ENCODE results near the gene SGSM2. TPM values are rescaled to one million over a fixed set of nuclear protein-coding genes. Genes with fewer than 3 reads are reported as not detected.

Gene SGSM2
- total and polyA plus RNA-seq, 2 donors (not counting 1 experiment from before 2014, with no cell fraction given) = 139 to 181 TPM

DNA sequence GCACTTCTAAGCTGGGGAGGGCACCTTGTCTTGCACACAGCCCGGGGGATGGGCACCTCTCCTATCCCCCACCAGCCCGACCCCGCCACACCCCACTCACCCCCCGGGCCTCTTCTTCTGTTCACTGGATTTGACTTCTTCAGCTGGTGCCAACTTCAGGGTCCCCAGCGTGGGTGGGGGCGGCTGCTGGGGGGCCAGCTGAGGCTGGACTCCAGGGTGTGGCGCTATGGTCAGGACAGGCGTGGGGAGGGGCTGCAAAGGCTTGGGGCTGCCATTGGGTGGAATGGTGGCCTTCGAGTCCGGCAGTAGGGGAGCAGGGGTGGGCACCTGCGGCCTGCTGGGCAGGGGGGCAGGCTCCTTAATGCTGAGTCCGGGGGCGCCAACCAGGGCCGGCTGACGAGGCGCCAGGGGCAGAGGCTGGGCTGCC is 57.5 kb downstream of the SGSM2 start:
- H3K36me3 ChIP-seq (replicated peaks in 1 of 2; ENCODE audit: control extremely low read depth in 1 of 2, control insufficient read depth in 1 of 2, extremely low read depth in 1 of 2, insufficient read depth in 2 of 2, low read length in 1 of 2) = no peaks in the 10 kb centered on the region
- intact Hi-C loops (cut with micrococcal nuclease) = loop anchor here (5.0 kb wide), 2 partner anchors 118 to 1207 kb away; partner anchors contain the start of gene METTL16
- no peak for DNase-seq
- peaks cover 79% of the 10 kb centered on the region for H4K20me1 ChIP-seq (ENCODE audit: control insufficient read depth, insufficient read depth, low read length, poor library complexity, severe bottlenecking)
- Mint-ChIP-seq H3K27ac (peak overlapping the region; percentile 3), H3K9me3 (ENCODE audit: insufficient read depth) (no peaks in the 10 kb centered on the region), H3K4me3 (no peak overlapping the region), H3K27me3 (no peaks in the 10 kb centered on the region), H3K4me1 (peaks cover 72% of the 10 kb centered on the region)
- peak overlapping the region; percentile 96 for H3K4me2 ChIP-seq (replicated peaks; ENCODE audit: low read depth, low read length, poor library complexity, severe bottlenecking)
- no peak for ATAC-seq (ENCODE audit: low read depth)
- no peak overlapping the region for H2AFZ ChIP-seq (ENCODE audit: insufficient read depth, low read depth, low read length, poor library complexity, severe bottlenecking)
- H3K27ac ChIP-seq (ENCODE audit: low read length in 2 of 2) = no peak overlapping the region
- WGBS (ENCODE audit: insufficient coverage) = 97% methylated on average over 15 of the region's 16 CpGs
- TF ChIP-seq, protein P1, sequence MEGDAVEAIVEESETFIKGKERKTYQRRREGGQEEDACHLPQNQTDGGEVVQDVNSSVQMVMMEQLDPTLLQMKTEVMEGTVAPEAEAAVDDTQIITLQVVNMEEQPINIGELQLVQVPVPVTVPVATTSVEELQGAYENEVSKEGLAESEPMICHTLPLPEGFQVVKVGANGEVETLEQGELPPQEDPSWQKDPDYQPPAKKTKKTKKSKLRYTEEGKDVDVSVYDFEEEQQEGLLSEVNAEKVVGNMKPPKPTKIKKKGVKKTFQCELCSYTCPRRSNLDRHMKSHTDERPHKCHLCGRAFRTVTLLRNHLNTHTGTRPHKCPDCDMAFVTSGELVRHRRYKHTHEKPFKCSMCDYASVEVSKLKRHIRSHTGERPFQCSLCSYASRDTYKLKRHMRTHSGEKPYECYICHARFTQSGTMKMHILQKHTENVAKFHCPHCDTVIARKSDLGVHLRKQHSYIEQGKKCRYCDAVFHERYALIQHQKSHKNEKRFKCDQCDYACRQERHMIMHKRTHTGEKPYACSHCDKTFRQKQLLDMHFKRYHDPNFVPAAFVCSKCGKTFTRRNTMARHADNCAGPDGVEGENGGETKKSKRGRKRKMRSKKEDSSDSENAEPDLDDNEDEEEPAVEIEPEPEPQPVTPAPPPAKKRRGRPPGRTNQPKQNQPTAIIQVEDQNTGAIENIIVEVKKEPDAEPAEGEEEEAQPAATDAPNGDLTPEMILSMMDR (IDR thresholded peaks at IDR 0.05) = no peak
- POLR2A ChIA-PET = interaction anchor here (0.7 kb wide), 1 partner anchor 8 kb away, joined by 5 read pairs; no protein-coding TSS in a partner anchor
- no peaks in the 10 kb centered on the region for H3K9me3 ChIP-seq (ENCODE audit: control extremely low read depth in 1 of 3, control insufficient read depth in 2 of 3, insufficient read depth in 1 of 3, low read length in 2 of 3)
- CTCF ChIA-PET = interaction anchor here (1.6 to 5.1 kb wide), 2 partner anchors 12 to 22 kb away, joined by 4 to 69 read pairs; no protein-coding TSS in a partner anchor
- peaks cover 60 to 77% of the 10 kb centered on the region in 2 donors for H3K4me1 ChIP-seq (ENCODE audit: control insufficient read depth in 2 of 2, insufficient read depth in 2 of 2, low read length in 2 of 2)
- no peaks in the 10 kb centered on the region for H3K27me3 ChIP-seq (replicated peaks in 1 of 4; ENCODE audit: control extremely low read depth in 1 of 4, control insufficient read depth in 3 of 4, insufficient read depth in 4 of 4, low read length in 3 of 4)
- H3K4me3 ChIP-seq (ENCODE audit: control extremely low read depth in 1 of 5, extremely low read depth in 1 of 5, insufficient read depth in 1 of 5, low read depth in 2 of 5, low read length in 4 of 5) = no peak overlapping the region
- H3K9ac ChIP-seq (ENCODE audit: low read length) = no peak overlapping the region
- H3K79me2 ChIP-seq (ENCODE audit: control insufficient read depth, insufficient read depth, low read length) = peaks cover 73% of the 10 kb centered on the region

DNA sequence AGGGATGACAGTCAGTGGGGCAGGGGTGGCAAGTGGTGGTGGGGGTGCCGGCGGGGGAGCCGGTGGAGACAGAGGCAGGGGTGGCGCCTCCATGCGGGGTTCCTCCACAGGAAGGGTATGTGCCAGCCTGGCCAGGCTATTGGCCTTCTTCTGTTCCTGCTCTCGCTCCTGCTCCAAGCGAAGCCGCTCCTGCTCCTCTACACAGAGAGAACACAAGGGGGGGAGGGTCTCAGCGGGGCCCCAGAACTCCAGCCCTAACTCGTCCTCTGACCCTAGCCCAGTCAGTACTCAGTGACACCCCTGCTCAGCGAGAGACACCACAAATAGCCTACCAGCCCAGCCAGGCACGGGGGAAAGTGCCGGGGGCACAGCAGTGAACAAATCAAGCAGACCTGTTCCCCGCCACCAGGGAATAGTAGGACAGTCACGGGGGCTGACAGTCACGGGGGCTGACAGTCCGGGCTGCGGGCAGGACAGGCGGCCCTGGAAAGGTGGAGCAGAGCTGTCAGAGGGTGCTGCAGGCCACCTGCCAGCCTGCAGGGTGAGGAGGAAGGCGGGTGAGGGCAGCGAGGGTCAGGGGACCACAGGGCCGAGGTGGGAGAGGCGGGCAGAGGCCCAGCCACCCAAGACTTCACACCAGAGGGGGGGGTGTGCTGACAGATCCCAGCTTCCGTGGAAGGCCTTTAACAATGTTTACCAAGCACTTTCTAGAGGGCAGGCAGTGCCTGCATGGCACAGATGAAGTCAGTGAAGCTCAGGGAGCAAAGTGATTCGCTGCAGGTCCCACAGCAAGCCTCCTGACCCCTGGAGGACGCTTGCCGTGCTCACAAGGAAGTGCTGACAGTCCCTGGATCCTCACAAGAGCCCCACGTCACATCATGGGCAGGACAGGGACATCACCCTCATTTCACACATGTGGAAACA is 58.2 kb downstream of the SGSM2 start:
- no peak for ATAC-seq (ENCODE audit: low read depth)
- H3K27ac ChIP-seq (ENCODE audit: low read length in 2 of 2) = peak overlapping the region in 1 of 2 donors; percentile 29
- peak overlapping the region; percentile 83 for H3K4me3 Mint-ChIP-seq
- 89% methylated on average over 18 of the region's 28 CpGs for WGBS (ENCODE audit: insufficient coverage)
- H3K9me3 Mint-ChIP-seq (ENCODE audit: insufficient read depth) = no peaks in the 10 kb centered on the region
- no peak overlapping the region for H3K4me3 ChIP-seq (ENCODE audit: control extremely low read depth in 1 of 5, extremely low read depth in 1 of 5, insufficient read depth in 1 of 5, low read depth in 2 of 5, low read length in 4 of 5)
- ChIA-PET CTCF (interaction anchor here (1.6 to 5.1 kb wide), 2 partner anchors 13 to 21 kb away, joined by 4 to 69 read pairs; no protein-coding TSS in a partner anchor), POLR2A (interaction anchor here (0.7 kb wide), 1 partner anchor 8 kb away, joined by 5 read pairs; no protein-coding TSS in a partner anchor)
- H3K4me1 Mint-ChIP-seq = peaks cover 68% of the 10 kb centered on the region
- intact Hi-C loops (cut with micrococcal nuclease) = no loop called here
- H3K4me1 ChIP-seq (ENCODE audit: control insufficient read depth in 2 of 2, insufficient read depth in 2 of 2, low read length in 2 of 2) = peaks cover 57 to 71% of the 10 kb centered on the region in 2 donors
- no peaks in the 10 kb centered on the region for H3K9me3 ChIP-seq (ENCODE audit: control extremely low read depth in 1 of 3, control insufficient read depth in 2 of 3, insufficient read depth in 1 of 3, low read length in 2 of 3)
- H3K27me3 Mint-ChIP-seq = no peaks in the 10 kb centered on the region
- H3K4me2 ChIP-seq (replicated peaks; ENCODE audit: low read depth, low read length, poor library complexity, severe bottlenecking) = peak overlapping the region; percentile 98
- no peaks in the 10 kb centered on the region for H3K27me3 ChIP-seq (replicated peaks in 1 of 4; ENCODE audit: control extremely low read depth in 1 of 4, control insufficient read depth in 3 of 4, insufficient read depth in 4 of 4, low read length in 3 of 4)
- TF ChIP-seq, protein P1 (IDR thresholded peaks at IDR 0.05) = no peak
- no peak for TF ChIP-seq EZH2 (IDR thresholded peaks at IDR 0.05; ENCODE audit: borderline replicate concordance, insufficient read depth, low read depth, low read length, poor library complexity, severe bottlenecking)
- no peaks in the 10 kb centered on the region for H3K36me3 ChIP-seq (replicated peaks in 1 of 2; ENCODE audit: control extremely low read depth in 1 of 2, control insufficient read depth in 1 of 2, extremely low read depth in 1 of 2, insufficient read depth in 2 of 2, low read length in 1 of 2)
- H3K9ac ChIP-seq (ENCODE audit: low read length) = no peak overlapping the region
- no peak for DNase-seq
- peak overlapping the region; percentile 74 for H3K27ac Mint-ChIP-seq
- H2AFZ ChIP-seq (ENCODE audit: insufficient read depth, low read depth, low read length, poor library complexity, severe bottlenecking) = no peak overlapping the region
- H3K79me2 ChIP-seq (ENCODE audit: control insufficient read depth, insufficient read depth, low read length) = peaks cover 70% of the 10 kb centered on the region
- H4K20me1 ChIP-seq (ENCODE audit: control insufficient read depth, insufficient read depth, low read length, poor library complexity, severe bottlenecking) = peaks cover 72% of the 10 kb centered on the region
